H1 (cell line): ENCODE results near the gene DUOXA2. TPM values are rescaled to one million over a fixed set of nuclear protein-coding genes. Genes with fewer than 3 reads are reported as not detected.

Source experiments
- CTCF ChIA-PET: fragments of 300-600 bp; sonication (Branson Sonifier 250); formaldehyde crosslinking; loops from one replicate; lab custom pipeline; 2021; ENCODE audit not compliant: partially characterized antibody; lab: Charles Lee
- POLR2A ChIA-PET: fragments of 300-600 bp; sonication (Branson Sonifier 250); formaldehyde crosslinking; loops from one replicate; lab custom pipeline; 2021; ENCODE audit warnings: inconsistent platforms; ENCODE audit not compliant: partially characterized antibody; lab: Charles Lee
- DNase-seq, 2 experiments: peaks; one replicate each; pipeline versions ENCODE4 v3.0.0 to v3.0.0-alpha.2; 2010 to 2022; ENCODE audit warnings: low spot score in 2 of 2, low read depth in 1 of 2, mixed read lengths in 1 of 2
- FAIRE-seq: peaks from 2 replicates; lab custom pipeline; 2011; peaks lifted over from hg19 to GRCh38; lab: Jason Lieb, UNC
- H2AFZ ChIP-seq: 2 replicates; pipeline ENCODE4 v1.8.1; 2012; ENCODE audit warnings: low read length, inconsistent platforms
- H2AK5ac ChIP-seq: 2 replicates; pipeline ENCODE4 v1.6.1; 2013; ENCODE audit warnings: low read depth, low read length
- H2BK120ac ChIP-seq: replicated peaks from 2 replicates; pipeline ENCODE3; 2013; ENCODE audit warnings: low read depth, low read length, inconsistent platforms
- H2BK12ac ChIP-seq: 2 replicates; pipeline ENCODE4 v1.6.1; 2013; ENCODE audit warnings: low read depth, low read length
- H2BK15ac ChIP-seq: 2 replicates; pipeline ENCODE4 v1.6.1; 2013; ENCODE audit warnings: low read length
- H2BK20ac ChIP-seq: 2 replicates; pipeline ENCODE4 v1.6.1; 2013; ENCODE audit warnings: low read length
- H2BK5ac ChIP-seq: 2 replicates; pipeline ENCODE4 v1.6.1; 2013; ENCODE audit warnings: low read depth, low read length
- H3K14ac ChIP-seq: 2 replicates; pipeline ENCODE4 v1.6.1; 2013; ENCODE audit warnings: inconsistent platforms; ENCODE audit not compliant: insufficient read length
- H3K18ac ChIP-seq: 2 replicates; pipeline ENCODE4 v1.6.1; 2013; ENCODE audit warnings: low read length; ENCODE audit errors: extremely low read depth
- H3K23ac ChIP-seq: 2 replicates; pipeline ENCODE4 v1.6.1; 2013; ENCODE audit warnings: inconsistent platforms; ENCODE audit not compliant: insufficient read length
- H3K23me2 ChIP-seq: 2 replicates; pipeline ENCODE4 v1.6.1; 2013; ENCODE audit warnings: low read depth, low read length
- H3K27ac ChIP-seq: 2 replicates; pipeline ENCODE4 v1.6.1; 2011; ENCODE audit warnings: low read depth, low read length, inconsistent platforms
- H3K27me3 ChIP-seq, 4 experiments: replicated peaks in 1 of 4; 1 replicate in 1 of 4; 2 replicates in 3 of 4; pipeline versions ENCODE4 v1.6.1 to v1.8.1; 2011 to 2013; ENCODE audit warnings: low read length in 3 of 4, mild to moderate bottlenecking in 3 of 4, inconsistent platforms in 2 of 4, mixed read lengths in 2 of 4, moderate library complexity in 1 of 4; ENCODE audit not compliant: control insufficient read depth in 3 of 4, insufficient read depth in 3 of 4; ENCODE audit errors: extremely low read depth in 1 of 4
- H3K36me3 ChIP-seq, 4 experiments: 2 replicates each; pipeline versions ENCODE4 v1.6.1 to v1.8.1; 2011 to 2013; ENCODE audit warnings: mild to moderate bottlenecking in 4 of 4, low read length in 3 of 4, moderate library complexity in 2 of 4, control low read depth in 1 of 4, inconsistent platforms in 1 of 4; ENCODE audit not compliant: insufficient read depth in 4 of 4, control insufficient read depth in 2 of 4
- H3K4ac ChIP-seq: replicated peaks from 2 replicates; pipeline ENCODE3; 2013; ENCODE audit warnings: low read length, low read depth, mixed read lengths, inconsistent platforms; ENCODE audit not compliant: insufficient read length
- H3K4me1 ChIP-seq, 4 experiments: replicated peaks in 1 of 4; 1 replicate in 1 of 4; 2 replicates in 3 of 4; pipeline versions ENCODE4 v1.6.1 to v1.8.1; 2011 to 2013; ENCODE audit warnings: low read length in 3 of 4, inconsistent platforms in 2 of 4, mixed read lengths in 1 of 4; ENCODE audit not compliant: insufficient read depth in 4 of 4, control insufficient read depth in 3 of 4
- H3K4me2 ChIP-seq, 2 experiments: 2 replicates each; pipeline versions ENCODE4 v1.6.1 to v1.8.1; 2011 to 2013; ENCODE audit warnings: low read depth in 2 of 2, low read length in 2 of 2, control low read depth in 1 of 2, inconsistent platforms in 1 of 2, mild to moderate bottlenecking in 1 of 2; ENCODE audit not compliant: insufficient read depth in 1 of 2
- H3K4me3 ChIP-seq, 4 experiments: fragments of 200-600, 300-600 bp in 1 of 4; sonication (generic), shearing (Covaris generic), sonication (Bioruptor Twin) in 1 of 4; 2 replicates each; pipeline versions ENCODE4 v1.5.1 to v1.8.1; 2011 to 2016; ENCODE audit warnings: low read length in 4 of 4, low read depth in 3 of 4, control low read depth in 2 of 4, inconsistent platforms in 2 of 4, mild to moderate bottlenecking in 2 of 4, mixed read lengths in 1 of 4, moderate library complexity in 1 of 4; ENCODE audit not compliant: insufficient read depth in 2 of 4; ENCODE audit errors: extremely low read depth in 1 of 4
- H3K56ac ChIP-seq: replicated peaks from 2 replicates; pipeline ENCODE3; 2013; ENCODE audit warnings: low read depth, mild to moderate bottlenecking, mixed read lengths, low read length, inconsistent platforms; ENCODE audit not compliant: insufficient read length
- H3K79me1 ChIP-seq: 2 replicates; pipeline ENCODE4 v1.6.1; 2013; ENCODE audit warnings: low read depth, low read length, control low read depth
- H3K79me2 ChIP-seq, 2 experiments: 2 replicates each; pipeline versions ENCODE4 v1.6.1 to v1.8.1; 2012 to 2013; ENCODE audit warnings: low read length in 2 of 2, mild to moderate bottlenecking in 2 of 2, inconsistent platforms in 1 of 2; ENCODE audit not compliant: insufficient read depth in 2 of 2, control insufficient read depth in 1 of 2
- H3K9ac ChIP-seq, 4 experiments: replicated peaks in 1 of 4; 1 replicate in 1 of 4; 2 replicates in 3 of 4; pipeline versions ENCODE4 v1.6.1 to v1.8.1; 2011 to 2013; ENCODE audit warnings: low read depth in 3 of 4, low read length in 3 of 4, control low read depth in 2 of 4, mild to moderate bottlenecking in 2 of 4, moderate library complexity in 2 of 4, inconsistent platforms in 1 of 4; ENCODE audit errors: extremely low read depth in 1 of 4
- H3K9me3 ChIP-seq, 2 experiments: 2 replicates each; pipeline versions ENCODE4 v1.6.1 to v1.8.1; 2012 to 2013; ENCODE audit warnings: mild to moderate bottlenecking in 2 of 2, moderate library complexity in 2 of 2, control low read depth in 1 of 2, inconsistent platforms in 1 of 2, low read depth in 1 of 2, low read length in 1 of 2, mixed read lengths in 1 of 2; ENCODE audit not compliant: insufficient read depth in 2 of 2
- H4K20me1 ChIP-seq, 2 experiments: replicated peaks in 1 of 2; 2 replicates each; pipeline versions ENCODE3 to v1.8.1; 2011 to 2013; ENCODE audit warnings: inconsistent platforms in 2 of 2, low read length in 2 of 2, mild to moderate bottlenecking in 1 of 2; ENCODE audit not compliant: insufficient read depth in 2 of 2, control insufficient read depth in 1 of 2
- H4K5ac ChIP-seq: 2 replicates; pipeline ENCODE4 v1.6.1; 2013; ENCODE audit warnings: low read length, low read depth, mixed read lengths, inconsistent platforms; ENCODE audit not compliant: insufficient read length
- H4K8ac ChIP-seq: 2 replicates; pipeline ENCODE4 v1.8.0; 2013; ENCODE audit warnings: mild to moderate bottlenecking, moderate library complexity, low read length, inconsistent platforms; ENCODE audit not compliant: insufficient read depth; ENCODE audit errors: extremely low read depth
- H4K91ac ChIP-seq: replicated peaks from 2 replicates; pipeline ENCODE3; 2013; ENCODE audit warnings: low read length, mixed read lengths, inconsistent platforms; ENCODE audit not compliant: insufficient read length
- ATF3 ChIP-seq: IDR thresholded peaks from 2 replicates; pipeline ENCODE4 v1.6.1; 2011; ENCODE audit warnings: low read depth, mild to moderate bottlenecking, low read length; ENCODE audit not compliant: insufficient read depth
- CHD1 ChIP-seq: IDR thresholded peaks from 2 replicates; pipeline ENCODE4 v1.6.1; 2012; ENCODE audit warnings: low read depth, low read length, improper control_type of control experiment
- MAFK ChIP-seq: IDR thresholded peaks from 2 replicates; pipeline ENCODE4 v1.6.1; 2012; ENCODE audit warnings: low read depth, mild to moderate bottlenecking, improper control_type of control experiment, low read length
- MAX ChIP-seq: IDR thresholded peaks from 2 replicates; pipeline ENCODE4 v1.6.1; 2012; ENCODE audit warnings: inconsistent platforms
- POLR2AphosphoS5 ChIP-seq: IDR thresholded peaks from 2 replicates; pipeline ENCODE4 v1.6.1; 2011; ENCODE audit warnings: low read depth, low read length
- SP1 ChIP-seq: IDR thresholded peaks from 2 replicates; pipeline ENCODE4 v1.6.1; 2011; ENCODE audit warnings: low read depth, low read length
- SP2 ChIP-seq: IDR thresholded peaks from 2 replicates; pipeline ENCODE4 v1.6.1; 2012; ENCODE audit warnings: mild to moderate bottlenecking, low read length, inconsistent platforms
- SP4 ChIP-seq: IDR thresholded peaks from 2 replicates; pipeline ENCODE4 v1.6.1; 2012; ENCODE audit warnings: low read length, inconsistent platforms
- TAF7 ChIP-seq: optimal IDR thresholded peaks from 2 replicates; pipeline ENCODE3; 2011; ENCODE audit warnings: low read depth, mild to moderate bottlenecking, inconsistent platforms, low read length, moderate library complexity, borderline replicate concordance
- USF2 ChIP-seq: IDR thresholded peaks from 2 replicates; pipeline ENCODE4 v1.6.1; 2011; ENCODE audit warnings: low read length, improper control_type of control experiment
- YY1 ChIP-seq: IDR thresholded peaks from 2 replicates; pipeline ENCODE4 v1.6.1; 2011; ENCODE audit warnings: low read depth, mild to moderate bottlenecking, low read length
- ZNF274 ChIP-seq: IDR thresholded peaks from 2 replicates; pipeline ENCODE4 v1.7.0; 2012; ENCODE audit warnings: low read length, borderline replicate concordance; ENCODE audit errors: extremely low read depth
- WGBS, 2 experiments: shearing (Covaris generic) in 1 of 2; methylation state at CpG; one replicate each; pipeline versions ENCODE4 v1.1.6 to v1.1.7; 2013 to 2015; ENCODE audit warnings: low lambda C conversion rate in 2 of 2, mixed read lengths in 2 of 2, inconsistent platforms in 1 of 2, low coverage in 1 of 2, missing lambda C conversion rate in 1 of 2; ENCODE audit not compliant: insufficient replicate concordance in 2 of 2, insufficient coverage in 1 of 2, insufficient read length in 1 of 2; ENCODE audit errors: extremely low coverage in 1 of 2, missing lambda C conversion rate in 1 of 2; 5-methylcytosine and 5-hydroxymethylcytosine counted together
- polyA plus RNA-seq, 7 experiments: library from polyadenylated mRNA; depleted of rRNA in 3 of 7; stranded (reverse) in 5 of 7; unstranded in 2 of 7; fragments of >200 nt in 5 of 7; fragments of 200-250 nt in 2 of 7; gene quantifications; 1 replicate in 5 of 7; 2 replicates in 1 of 7; 4 replicates in 1 of 7; pipeline versions ENCODE4 v1.2.1 to v1.2.3, GENCODE V29; 2011 to 2013; ENCODE audit warnings: missing spikeins in 2 of 7, mixed read lengths in 2 of 7
- total RNA-seq: library from RNA; stranded (reverse); fragmentation: NEBNext Ultra II Directional; extraction: Animal tissue kit (Norgen Biotek cat#: 25700); gene quantifications from 2 replicates; pipeline ENCODE4 v1.2.1, GENCODE V29; 2021

DUOXA2 gene
- total and polyA plus RNA-seq, 2 of the 8 experiments (the other 6 are each of a cell fraction or from before 2014, with no cell fraction given) = 0.05 TPM; not detected in 1

- Histone ChIP-seq H3K4me3 (peak overlapping the region in 2 of 4 experiments; percentile 38 to 54; a peak in 4 of 8 replicates), H3K23me2 (peaks cover under 1% of the 10 kb centered on the region; the same call in 1 of the 2 replicates), H3K23ac (no peak overlapping the region), H3K36me3 (peaks cover 0 to 4% (median 0%) of the 10 kb centered on the region in 4 experiments; a peak in 1 of 8 replicates), H3K4ac (no peak overlapping the region), H3K79me2 (no peaks in the 10 kb centered on the region), H3K9ac (no peak overlapping the region), H3K4me1 (peaks cover 0 to 17% (median 14%) of the 10 kb centered on the region in 4 experiments; a peak in 6 of 7 replicates), H3K14ac (no peak overlapping the region), H3K79me1 (no peaks in the 10 kb centered on the region), H3K9me3 (no peaks in the 10 kb centered on the region; a peak in 1 of 4 replicates), H3K4me2 (peak overlapping the region; percentile 4 to 59; a peak in 2 of 4 replicates), H3K27me3 (peaks cover 48 to 61% (median 54%) of the 10 kb centered on the region in 4 experiments), H2BK12ac (no peak overlapping the region), H3K56ac (no peak overlapping the region), H2BK15ac (no peak overlapping the region), H4K5ac (no peak overlapping the region), H2BK20ac (no peak overlapping the region), H3K18ac (no peak overlapping the region), H2BK120ac (no peak overlapping the region), H2BK5ac (no peak overlapping the region), H4K20me1 (peaks cover 17 to 34% of the 10 kb centered on the region in 2 experiments), H2AFZ (no peak overlapping the region), H4K8ac (no peak overlapping the region), H2AK5ac (no peak overlapping the region), H3K27ac (no peak overlapping the region), H4K91ac (no peak overlapping the region)
- ChIA-PET POLR2A (interaction anchor here (0.6 to 1.1 kb wide), 3 partner anchors 37 to 95 kb away, joined by 3 read pairs; partner anchors contain the start of gene SORD), CTCF (interaction anchor here (0.6 to 2.7 kb wide), 47 partner anchors 9 to 574 kb away, joined by 3 to 38 read pairs (median 4); partner anchors contain the start of genes DUOX1 and DUOXA1)
- peak; percentile 61 to 93 for DNase-seq
- peak; percentile 94 for FAIRE-seq
- 2% methylated on average over 14 of the region's 14 CpGs; no CpG with 5 or more reads in 1 of the 2 experiments for WGBS, 2 experiments
- TF ChIP-seq TAF7 (no peak), SP4 (no peak), SP2 (no peak), USF2 (no peak), POLR2AphosphoS5 (no peak), ATF3 (0 out of 2 replicates have a peak, but pooled peaks have one; percentile 41), MAFK (no peak), ZNF274 (no peak), MAX (no peak; the same call in 1 of the 2 replicates), YY1 (peak; percentile 55; the same call in 1 of the 2 replicates), CHD1 (no peak), SP1 (no peak)
Measured at GRCh38 chr15:45118131-45118588, 4.0 kb downstream of the DUOXA2 start.
